OCI-LY1 (cell line): ENCODE data around the gene RRAD.

Experiments
- EZH2 ChIP-seq: fragments of 200-600 bp; sonication (generic), shearing (Covaris generic); IDR thresholded peaks from 2 replicates; pipeline ENCODE4 v1.8.0; 2017; ENCODE audit warnings: borderline replicate concordance, mixed run types, mild to moderate bottlenecking, antibody characterized with exemption, low read length, moderate library complexity, mixed read lengths
- TF ChIP-seq, protein P1 (sequence below): fragments of 200-600 bp; sonication (generic), shearing (Covaris generic); IDR thresholded peaks from 2 replicates; pipeline ENCODE4 v1.5.1; 2017; ENCODE audit warnings: mild to moderate bottlenecking, antibody characterized with exemption, low read length, moderate library complexity, mixed read lengths

DNA sequence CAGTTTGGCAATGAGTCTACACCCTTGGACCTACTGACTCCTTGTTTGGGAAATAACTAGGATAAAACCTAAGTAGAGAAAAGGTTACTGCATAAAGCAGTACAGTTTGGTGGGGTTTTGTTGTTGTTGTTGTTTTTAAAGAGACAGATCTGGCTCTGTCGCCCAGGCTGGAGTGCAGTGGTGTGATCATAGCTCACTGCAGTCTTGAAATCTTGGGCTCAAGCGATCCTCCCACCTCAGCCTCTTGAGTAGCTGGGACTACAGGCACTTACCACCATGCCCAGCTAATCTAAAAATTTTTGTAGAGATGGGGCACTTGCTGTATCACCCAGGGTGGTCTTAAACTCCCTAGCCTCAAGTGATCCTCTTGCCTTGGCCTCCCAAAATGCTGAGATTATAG is 43.8 kb downstream of the RRAD start:
- TF ChIP-seq, protein P1, sequence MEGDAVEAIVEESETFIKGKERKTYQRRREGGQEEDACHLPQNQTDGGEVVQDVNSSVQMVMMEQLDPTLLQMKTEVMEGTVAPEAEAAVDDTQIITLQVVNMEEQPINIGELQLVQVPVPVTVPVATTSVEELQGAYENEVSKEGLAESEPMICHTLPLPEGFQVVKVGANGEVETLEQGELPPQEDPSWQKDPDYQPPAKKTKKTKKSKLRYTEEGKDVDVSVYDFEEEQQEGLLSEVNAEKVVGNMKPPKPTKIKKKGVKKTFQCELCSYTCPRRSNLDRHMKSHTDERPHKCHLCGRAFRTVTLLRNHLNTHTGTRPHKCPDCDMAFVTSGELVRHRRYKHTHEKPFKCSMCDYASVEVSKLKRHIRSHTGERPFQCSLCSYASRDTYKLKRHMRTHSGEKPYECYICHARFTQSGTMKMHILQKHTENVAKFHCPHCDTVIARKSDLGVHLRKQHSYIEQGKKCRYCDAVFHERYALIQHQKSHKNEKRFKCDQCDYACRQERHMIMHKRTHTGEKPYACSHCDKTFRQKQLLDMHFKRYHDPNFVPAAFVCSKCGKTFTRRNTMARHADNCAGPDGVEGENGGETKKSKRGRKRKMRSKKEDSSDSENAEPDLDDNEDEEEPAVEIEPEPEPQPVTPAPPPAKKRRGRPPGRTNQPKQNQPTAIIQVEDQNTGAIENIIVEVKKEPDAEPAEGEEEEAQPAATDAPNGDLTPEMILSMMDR, result no peak
- no peak for TF ChIP-seq EZH2
